Middle frontal gyrus (tissue), 1 donor: ENCODE results near the gene CACNA1E.

ENCODE experiments used
- DNase-seq: peaks from one replicate; pipeline ENCODE4 v3.0.0-alpha.2; 2015; ENCODE audit warnings: low spot score; ENCODE audit errors: extremely low spot score

Gene CACNA1E

DNA sequence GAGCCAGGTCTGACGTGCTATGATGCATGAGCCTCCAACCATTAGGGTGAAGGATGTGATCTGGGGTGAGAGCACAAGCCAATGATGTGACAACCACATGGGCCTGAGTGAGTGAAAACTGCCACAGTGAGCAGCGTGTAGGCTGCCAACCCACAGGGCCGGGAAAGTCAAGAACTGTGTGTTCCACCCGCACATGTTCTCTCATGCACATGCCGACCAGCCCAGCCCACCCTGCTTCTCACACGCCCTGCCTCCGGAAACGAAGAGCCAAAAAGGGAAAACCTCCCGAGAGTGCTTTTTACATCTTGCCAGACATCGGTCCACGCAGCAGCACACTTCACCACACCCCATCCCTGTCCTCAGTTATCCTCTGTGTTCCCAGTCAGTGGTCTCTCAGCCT is 197.0 kb downstream of the CACNA1E start:
- no peak for DNase-seq

DNA sequence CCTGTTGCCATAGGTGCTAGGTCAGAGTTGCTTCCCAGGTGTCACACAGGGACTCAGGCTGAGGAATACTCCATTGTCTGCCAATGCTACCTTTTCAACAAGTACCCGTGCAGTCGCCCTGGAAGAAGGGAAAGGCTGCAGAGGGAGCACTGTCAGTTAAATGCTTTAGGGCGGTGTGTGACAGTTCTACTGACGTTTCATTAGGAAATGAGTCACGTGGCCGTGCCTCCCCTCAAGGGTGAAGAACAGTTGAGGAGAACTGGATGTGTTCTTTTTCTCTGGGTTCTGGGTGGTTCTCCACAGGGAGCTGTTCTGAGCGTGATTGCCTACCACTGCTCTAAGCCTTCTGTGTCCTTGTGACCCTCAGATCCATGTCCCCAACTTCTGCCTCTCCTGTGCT is 197.6 kb downstream of the CACNA1E start:
- DNase-seq: no peak

DNA sequence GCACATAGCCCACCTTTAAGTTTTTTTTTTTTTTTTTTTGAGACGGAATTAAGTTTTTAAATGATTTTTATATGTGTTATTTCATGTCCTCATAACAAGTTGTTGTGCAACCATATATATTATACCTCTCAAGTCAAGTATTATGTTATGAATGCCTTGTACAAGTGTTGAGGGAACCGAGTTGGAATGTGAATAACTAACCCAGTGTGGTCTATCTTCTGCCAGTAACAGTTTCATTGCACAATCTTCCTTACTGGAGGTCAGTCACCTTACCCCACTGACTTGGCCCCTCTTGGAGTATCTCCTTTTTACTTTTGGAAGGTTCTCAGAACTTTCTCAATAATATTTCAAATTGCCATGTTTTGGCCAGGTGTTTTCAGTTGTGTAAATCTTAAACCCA is 201.9 kb downstream of the CACNA1E start:
- no peak for DNase-seq

DNA sequence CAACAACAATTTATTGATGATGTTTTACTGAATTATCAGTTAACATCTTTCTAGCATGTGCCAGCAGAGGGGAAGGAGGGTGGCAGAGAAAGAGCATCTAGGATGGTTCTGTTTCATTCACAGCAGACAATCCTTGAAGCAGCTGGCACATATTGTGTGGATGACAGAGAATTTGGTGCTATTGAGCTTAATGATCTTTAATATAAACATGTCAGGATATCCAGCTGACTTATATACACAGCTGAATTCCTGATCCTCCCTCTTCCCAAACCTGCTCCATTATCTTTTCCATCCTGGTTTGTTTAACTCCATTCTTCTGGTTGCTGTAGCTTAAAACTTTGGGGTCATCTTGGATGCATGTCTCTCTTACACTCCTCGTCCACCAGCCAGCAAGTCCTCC is 218.6 kb downstream of the CACNA1E start:
- DNase-seq: no peak

DNA sequence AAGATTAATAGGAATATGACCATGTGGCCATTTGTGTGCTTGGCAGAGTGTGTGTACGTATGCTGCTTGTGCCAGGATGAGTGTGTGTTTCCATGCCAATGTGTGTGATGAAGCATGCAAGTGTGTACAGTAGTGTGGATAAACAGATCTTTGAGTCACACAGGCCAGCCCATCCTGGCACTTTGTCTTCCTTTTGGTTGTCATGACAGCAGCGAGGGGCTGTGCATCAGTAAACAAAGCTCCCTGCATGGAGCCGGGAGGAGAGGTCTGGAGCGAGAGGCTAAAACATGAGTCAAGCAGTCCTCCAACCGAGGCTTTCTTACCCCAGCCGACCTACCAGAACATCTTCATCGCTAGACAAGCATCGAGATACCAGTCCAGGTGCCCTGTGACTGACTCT is 221.2 kb downstream of the CACNA1E start:
- DNase-seq: no peak

DNA sequence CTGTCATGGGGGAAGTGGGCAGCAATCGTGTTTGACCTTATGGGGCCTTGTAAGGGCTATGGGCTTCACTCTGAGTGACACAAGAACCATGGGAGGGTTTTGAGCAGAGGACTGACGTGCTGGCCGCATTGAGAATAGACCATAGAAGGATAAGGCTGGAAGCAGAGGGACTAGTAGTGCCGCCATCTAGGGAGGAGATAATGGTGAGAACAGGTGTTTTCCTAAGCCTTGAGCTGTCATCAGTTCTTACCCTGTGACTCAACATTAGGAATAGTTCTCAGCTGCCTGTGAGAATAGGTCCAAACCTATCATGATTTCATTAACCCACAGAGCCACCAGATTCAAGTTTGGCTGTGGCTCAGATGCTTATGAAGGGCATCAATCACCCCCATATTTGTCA is 228.5 kb downstream of the CACNA1E start:
- DNase-seq: no peak

DNA sequence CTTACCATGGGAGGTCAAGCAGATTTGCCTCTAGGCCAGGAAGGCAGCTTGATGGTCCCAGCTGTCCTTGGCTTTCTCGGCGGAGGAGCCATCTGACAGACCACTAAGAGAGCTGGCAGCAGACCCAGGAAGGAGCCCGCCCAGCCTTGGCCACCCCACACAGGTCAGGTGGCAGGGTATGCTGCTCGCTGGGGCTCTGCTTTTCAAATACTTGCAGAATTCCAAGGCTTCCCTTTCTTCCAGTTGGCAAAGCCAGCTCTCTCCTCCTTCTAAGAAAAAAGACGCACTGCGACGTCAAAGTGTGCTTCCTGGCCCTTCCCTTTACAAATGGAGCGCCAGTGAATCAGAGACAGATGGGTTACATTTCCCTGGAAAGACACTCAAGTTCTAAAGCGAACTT is 229.4 kb downstream of the CACNA1E start:
- DNase-seq: no peak

DNA sequence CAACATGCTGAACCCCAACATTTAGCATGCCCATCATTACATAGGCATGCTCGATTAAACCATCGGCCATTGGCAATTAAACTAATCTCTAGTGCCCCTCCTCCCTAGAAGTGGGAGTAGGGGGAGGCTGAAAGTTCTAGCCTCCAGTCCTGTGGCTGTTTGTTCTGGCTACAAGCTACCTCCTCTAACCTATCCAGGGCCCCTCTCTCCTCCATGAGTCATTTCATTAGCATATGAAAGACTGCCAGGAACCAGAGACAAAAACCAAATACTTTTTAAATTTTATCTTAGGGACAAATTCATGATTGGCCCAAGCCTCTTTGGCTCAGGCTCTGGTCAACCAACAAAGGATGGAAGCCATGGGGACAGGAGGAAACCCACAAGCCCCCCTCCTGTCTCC is 231.1 kb downstream of the CACNA1E start:
- no peak for DNase-seq

DNA sequence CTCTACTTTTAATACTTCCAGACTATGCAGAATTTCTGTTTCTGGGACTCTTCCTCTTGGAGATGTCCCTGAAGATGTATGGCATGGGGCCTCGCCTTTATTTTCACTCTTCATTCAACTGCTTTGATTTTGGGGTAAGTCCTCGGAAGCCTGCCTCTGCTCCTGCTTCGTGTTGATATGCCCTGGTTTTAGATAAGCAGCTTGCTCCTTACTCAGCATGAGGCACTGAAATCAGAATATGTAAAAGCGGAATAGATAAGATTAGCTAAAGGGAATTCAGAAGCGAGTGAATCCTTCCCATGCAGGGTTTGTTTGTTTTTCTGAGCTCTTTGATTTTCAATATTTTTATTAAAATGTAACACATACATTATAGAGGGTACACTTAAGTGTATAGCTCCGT is 234.7 kb downstream of the CACNA1E start:
- DNase-seq: no peak

DNA sequence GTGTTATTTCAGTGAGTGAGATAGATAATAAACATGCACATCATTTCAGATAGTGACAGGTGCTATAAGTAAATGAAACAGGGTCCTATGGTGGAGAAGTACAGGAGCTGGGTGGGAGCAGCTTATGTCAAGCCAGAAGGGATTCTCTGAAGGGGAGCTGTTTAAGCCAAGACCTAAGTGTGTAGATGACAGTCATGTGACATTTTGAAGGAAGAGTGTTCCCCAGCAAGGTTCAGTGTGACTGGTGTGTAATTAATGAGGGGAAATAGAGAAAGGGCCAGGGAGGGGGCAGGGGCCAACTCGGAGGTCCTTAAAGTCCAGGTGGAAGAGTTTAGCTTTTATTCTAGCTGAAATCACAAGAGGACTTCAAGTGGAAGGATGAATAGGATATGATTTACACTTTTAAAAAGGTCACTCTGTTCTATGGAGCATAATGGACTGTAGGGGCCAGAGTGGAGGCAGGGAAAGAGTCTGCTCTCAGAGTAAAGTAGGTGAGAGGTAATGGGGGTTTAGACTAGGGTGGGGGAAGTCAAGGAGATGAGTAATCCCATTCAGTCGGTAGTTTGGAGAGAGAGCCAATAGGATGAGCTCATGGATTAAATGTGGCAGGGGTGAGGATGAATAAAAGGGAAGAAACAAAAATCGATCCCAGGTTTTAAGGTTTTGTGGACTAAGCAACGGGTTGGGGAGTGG is 243.1 kb downstream of the CACNA1E start:
- DNase-seq: no peak

DNA sequence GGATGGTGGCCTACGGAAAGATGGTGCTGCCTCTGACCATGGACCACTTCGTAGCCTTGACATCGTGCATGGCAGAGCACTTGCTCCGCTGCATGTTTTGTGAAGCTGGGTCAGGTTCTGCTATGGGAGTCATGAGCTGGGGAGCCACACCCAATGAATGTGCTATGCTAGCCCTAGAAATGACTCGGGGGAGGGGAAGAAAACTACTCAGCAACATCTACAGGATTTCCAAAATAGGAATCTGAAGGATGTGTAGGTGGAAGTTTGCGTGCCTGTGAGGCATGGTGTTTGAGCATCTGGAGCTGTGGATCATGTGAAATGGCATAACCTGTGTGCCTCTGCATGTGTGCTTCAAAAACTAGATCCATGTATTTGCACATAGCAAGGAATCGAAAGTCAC is 247.3 kb downstream of the CACNA1E start:
- no peak for DNase-seq

DNA sequence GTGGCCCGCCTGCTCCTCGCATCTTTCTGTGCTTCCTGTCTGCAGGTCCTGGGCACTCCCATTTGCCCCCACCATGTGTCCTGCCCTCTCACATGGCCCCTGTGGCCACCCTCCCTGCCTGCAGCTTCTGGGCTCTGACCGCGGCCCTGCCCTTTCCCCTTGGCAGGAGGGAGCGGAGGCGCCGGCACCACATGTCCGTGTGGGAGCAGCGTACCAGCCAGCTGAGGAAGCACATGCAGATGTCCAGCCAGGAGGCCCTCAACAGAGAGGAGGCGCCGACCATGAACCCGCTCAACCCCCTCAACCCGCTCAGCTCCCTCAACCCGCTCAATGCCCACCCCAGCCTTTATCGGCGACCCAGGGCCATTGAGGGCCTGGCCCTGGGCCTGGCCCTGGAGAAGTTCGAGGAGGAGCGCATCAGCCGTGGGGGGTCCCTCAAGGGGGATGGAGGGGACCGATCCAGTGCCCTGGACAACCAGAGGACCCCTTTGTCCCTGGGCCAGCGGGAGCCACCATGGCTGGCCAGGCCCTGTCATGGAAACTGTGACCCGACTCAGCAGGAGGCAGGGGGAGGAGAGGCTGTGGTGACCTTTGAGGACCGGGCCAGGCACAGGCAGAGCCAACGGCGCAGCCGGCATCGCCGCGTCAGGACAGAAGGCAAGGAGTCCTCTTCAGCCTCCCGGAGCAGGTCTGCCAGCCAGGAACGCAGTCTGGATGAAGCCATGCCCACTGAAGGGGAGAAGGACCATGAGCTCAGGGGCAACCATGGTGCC is 249.1 kb downstream of the CACNA1E start:
- DNase-seq: no peak

DNA sequence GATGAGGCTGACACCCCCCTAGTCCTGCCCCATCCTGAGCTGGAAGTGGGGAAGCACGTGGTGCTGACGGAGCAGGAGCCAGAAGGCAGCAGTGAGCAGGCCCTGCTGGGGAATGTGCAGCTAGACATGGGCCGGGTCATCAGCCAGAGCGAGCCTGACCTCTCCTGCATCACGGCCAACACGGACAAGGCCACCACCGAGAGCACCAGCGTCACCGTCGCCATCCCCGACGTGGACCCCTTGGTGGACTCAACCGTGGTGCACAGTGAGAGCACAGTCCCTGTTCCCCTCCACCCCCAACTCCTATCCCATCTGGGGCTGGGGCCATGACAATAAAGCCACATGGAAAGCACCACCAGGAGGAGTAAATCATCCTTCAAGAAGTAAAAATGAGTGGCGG is 250.2 kb downstream of the CACNA1E start:
- DNase-seq: no peak

DNA sequence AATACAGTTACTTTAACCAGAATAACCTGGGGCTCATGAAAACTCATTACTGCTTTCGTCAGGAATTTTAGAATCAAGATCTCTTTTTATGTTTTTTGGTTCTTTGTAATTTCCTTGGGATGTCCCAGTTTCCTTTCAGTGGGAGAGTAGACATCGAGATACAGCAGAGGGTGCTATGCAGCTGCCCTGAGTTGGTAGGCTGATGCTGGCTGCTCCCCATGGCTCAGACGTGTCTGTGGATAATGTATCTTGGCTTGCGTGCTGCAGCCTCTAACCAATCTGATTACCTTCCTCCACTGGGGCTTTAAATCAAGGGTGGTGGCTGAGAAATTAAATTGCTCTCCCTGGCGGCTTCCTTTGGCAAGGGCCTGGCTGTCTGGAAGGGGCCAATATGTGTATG is 253.7 kb downstream of the CACNA1E start:
- no peak for DNase-seq

DNA sequence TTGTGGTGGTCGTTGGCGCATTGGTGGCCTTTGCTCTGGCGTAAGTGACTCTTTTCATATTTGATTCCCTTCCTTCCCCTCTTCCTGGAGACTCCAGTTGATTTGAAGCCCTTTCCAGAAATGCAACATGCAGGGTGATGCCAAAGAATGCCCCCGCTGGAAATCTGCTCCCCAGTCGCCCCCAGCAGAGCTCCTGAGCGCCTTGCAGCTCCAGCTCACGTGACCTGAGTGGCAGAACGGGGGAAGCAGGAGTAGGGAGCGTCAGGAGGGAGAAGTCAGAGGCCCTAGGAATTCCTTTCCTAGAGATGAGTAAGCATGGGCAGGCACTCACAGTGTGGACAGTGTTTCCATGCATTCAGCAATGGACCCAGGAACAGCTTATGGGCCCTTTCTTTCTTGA is 255.9 kb downstream of the CACNA1E start:
- no peak for DNase-seq

DNA sequence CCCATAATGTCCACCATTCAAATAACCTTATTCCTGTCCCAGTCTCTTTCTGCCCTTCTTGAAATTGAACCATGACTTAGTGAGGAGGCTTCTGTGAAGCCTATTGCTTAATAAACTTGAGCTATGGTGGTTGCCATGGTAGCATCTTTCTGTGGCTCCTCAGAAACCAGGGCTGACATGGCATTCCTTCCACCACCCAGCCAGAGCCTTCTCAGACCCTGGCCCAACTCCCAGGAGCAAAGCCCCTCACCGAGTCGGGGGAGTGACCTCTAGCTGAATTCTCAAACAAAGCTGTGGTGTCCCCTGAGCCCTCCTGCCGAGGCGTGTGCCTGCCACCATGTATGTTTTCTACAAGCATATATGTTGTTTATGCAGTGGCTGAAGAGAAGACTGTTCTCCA is 259.1 kb downstream of the CACNA1E start:
- no peak for DNase-seq

DNA sequence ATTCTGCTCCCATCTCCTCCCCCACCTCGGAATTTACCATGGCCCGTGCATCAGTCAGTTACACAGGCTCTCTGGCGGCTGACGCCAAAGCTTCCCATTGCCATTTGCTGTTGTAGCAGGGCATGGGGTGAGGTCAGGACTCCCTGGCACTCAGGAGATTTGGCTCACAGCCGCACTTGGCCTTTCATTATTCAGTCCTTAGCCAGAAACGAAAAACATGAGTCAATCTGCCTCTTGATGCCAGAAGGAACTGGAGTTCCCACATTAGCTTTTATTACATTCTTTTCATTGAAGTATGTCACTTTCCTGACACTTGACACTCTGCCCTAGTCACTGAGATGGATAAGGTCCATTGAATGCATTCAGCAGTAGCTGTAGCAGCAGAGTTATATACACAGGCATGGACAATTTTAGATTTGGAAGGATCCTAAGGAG is 260.6 kb downstream of the CACNA1E start:
- DNase-seq: no peak

DNA sequence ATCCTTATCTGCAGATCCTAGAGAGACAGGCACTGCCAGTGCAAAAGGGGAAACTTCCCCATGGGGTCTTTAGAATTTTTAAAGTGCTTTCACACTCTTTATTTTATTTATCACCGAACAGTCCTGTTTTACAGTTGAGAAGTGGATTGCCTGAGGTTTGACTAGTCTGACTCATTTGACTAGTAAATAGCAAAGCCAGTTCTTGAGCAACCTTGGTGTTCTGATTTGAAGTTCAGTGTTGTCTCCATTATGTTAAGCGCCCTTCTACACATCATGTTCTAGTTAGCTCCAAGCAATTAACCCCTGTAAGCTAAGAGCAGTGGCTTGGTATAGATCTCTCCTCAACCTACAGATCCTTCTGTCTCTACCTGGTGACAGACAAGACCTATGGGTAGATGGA is 262.9 kb downstream of the CACNA1E start:
- no peak for DNase-seq

DNA sequence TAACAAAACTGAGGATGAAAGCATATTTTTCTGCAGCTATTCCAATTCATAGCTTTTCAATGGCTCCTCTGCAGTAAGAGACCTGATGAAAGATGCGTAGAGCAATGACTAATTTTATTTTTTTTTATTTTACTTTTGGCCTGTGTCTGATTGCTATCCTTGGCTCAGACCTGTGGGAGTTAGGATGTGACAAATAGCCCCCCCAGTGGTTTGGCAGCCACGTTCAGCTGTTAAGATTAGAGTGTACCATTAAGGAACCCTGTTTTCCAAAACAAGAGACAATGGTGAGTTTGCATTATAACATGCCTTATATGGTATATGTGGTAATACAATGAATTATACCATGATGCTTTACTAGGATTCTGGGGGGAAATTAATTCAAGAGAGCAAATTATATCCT is 264.7 kb downstream of the CACNA1E start:
- no peak for DNase-seq

DNA sequence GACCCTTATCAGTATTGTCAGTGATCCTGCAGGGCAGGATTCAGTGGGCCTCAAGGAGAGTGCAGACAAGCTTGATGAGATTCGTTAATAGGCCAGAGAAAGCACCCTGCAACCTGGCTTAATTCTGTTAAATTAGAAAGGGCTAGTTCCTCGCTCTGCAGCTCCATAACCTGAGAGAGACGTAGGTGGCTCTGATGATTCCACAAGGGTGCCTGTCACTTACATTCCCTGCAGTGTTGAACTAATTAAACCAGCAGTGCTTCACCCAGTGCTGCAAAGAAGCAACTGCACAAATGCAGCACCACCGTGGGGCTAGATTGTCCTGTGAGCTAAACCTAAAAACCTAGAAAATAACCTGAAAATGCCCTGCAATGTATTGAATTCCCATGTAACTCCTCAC is 270.8 kb downstream of the CACNA1E start:
- DNase-seq: no peak

DNA sequence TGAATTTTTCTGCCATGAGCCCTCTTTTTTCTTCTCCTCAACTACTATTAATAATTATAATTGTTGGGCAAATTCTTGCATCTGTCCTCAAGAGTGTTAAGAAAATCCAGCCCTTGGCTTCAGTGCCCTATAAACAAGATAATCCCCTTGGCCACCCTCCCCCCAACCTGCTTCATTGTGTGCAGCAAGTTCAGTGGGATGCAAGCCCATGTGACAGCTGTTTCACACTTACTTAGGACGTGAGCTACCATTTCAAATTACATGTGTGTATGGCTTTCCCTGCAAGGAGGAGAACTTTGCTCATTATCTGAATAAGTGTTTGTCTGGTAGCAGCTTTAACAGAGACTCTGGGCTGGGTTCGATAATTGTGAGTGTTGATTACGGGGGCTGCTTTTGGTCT is 276.2 kb downstream of the CACNA1E start:
- no peak for DNase-seq

DNA sequence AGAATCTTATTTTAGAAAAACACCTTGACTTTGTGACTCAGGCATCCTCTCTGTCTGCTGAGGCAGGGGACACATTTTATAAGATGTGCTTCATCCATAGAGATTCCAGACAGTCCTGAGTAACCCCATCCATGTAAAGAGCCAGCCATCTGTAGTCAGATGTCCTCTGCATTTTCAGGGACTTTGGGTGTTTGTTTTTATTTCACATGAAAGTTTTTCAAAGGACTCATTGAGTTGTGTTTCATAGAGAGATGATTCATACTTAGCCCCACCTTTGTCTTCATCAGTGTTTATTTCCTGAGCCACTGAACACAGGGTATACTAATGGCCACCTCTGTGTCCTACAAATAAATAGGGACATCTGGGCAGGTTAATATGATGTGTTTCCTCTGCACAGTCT is 280.4 kb downstream of the CACNA1E start:
- no peak for DNase-seq

DNA sequence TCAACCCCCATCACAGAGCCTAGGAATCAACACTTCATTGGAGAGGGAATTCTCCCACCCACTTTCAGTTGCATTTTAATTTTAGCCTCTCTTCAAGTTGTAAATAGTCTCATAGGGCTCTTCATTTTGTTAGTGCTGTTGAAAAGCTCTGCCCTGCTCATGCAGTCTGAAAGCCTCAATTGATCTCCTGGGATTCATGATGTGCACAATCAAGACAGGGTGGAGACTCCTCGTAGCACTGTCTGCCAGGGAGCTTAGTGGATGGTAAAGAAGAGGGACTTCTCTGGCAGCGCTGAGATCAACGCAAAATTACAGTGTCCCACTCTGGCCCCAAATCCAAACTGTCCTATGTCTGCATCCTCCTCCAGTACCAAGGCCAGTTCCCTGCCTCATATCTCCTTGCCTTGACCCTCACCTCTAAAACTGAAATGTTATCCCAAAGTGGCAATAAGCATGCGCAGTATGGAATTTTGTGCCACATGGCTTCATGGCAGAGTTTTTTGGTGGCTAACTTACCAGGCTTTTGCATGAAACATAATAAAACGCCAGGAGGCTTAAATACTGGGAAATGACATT is 282.2 kb downstream of the CACNA1E start:
- no peak for DNase-seq
